Measurements from ENCODE around the gene MAFF.
A peak's percentile ranks its signal among the peaks of the same experiment; 100 is the strongest.

The MAFF gene

GRCh38 chr22:38248280-38248679 lies 46.5 kb downstream of the MAFF start:
- DNase-seq (ENCODE audit: low read depth in 2 of 2), result no peak

- no peak for DNase-seq (ENCODE audit: low read depth in 2 of 2)
Measured at GRCh38 chr22:38249301-38249700, 47.5 kb downstream of the MAFF start.

GRCh38 chr22:38249803-38250642 lies 48.2 kb downstream of the MAFF start:
- DNase-seq (ENCODE audit: low read depth in 2 of 2), result no peak

GRCh38 chr22:38250643-38251340 lies 49.0 kb downstream of the MAFF start:
- no peak for DNase-seq (ENCODE audit: low read depth in 2 of 2)

GRCh38 chr22:38251341-38251692 lies 49.5 kb downstream of the MAFF start:
- no peak for DNase-seq (ENCODE audit: low read depth in 2 of 2)

- DNase-seq (ENCODE audit: low read depth in 2 of 2), result no peak
Measured at GRCh38 chr22:38255697-38256096, 53.9 kb downstream of the MAFF start.

- peak in 1 of 2 experiments; percentile 36 for DNase-seq (ENCODE audit: low read depth in 2 of 2)
Measured at GRCh38 chr22:38257181-38257580, 55.4 kb downstream of the MAFF start.

GRCh38 chr22:38257650-38258250 lies 56.0 kb downstream of the MAFF start:
- DNase-seq (ENCODE audit: low read depth in 2 of 2), result no peak

GRCh38 chr22:38258895-38259294 lies 57.1 kb downstream of the MAFF start:
- no peak for DNase-seq (ENCODE audit: low read depth in 2 of 2)

GRCh38 chr22:38259370-38259769 lies 57.6 kb downstream of the MAFF start:
- no peak for DNase-seq (ENCODE audit: low read depth in 2 of 2)

GRCh38 chr22:38260761-38261681 lies 59.2 kb downstream of the MAFF start:
- DNase-seq (ENCODE audit: low read depth in 2 of 2), result no peak

- DNase-seq (ENCODE audit: low read depth in 2 of 2), result no peak
Measured at GRCh38 chr22:38262051-38262795, 60.4 kb downstream of the MAFF start.

- DNase-seq (ENCODE audit: low read depth in 2 of 2), result no peak
Measured at GRCh38 chr22:38264322-38264843, 62.6 kb downstream of the MAFF start.

All from fibroblast of skin of left quadriceps (primary cell).